SJSA1 (cell line): ENCODE results near the gene ASB2. TPM values are rescaled to one million over a fixed set of nuclear protein-coding genes. Genes with fewer than 3 reads are reported as not detected.

ENCODE experiments used
- DNase-seq, 2 experiments: peaks; one replicate each; pipeline ENCODE4 v3.0.0-alpha.2; 2015 to 2020; ENCODE audit warnings: low spot score in 2 of 2, low read depth in 1 of 2
- H3K27ac ChIP-seq: fragments of 250-450 bp; sonication (Bioruptor Pico); 2 replicates; pipeline ENCODE4 v1.5.1; 2020; ENCODE audit warnings: mild to moderate bottlenecking, moderate library complexity
- H3K27me3 ChIP-seq: fragments of 250-450 bp; sonication (Bioruptor Pico); replicated peaks from 2 replicates; pipeline ENCODE4 v1.5.1; 2020; ENCODE audit warnings: mild to moderate bottlenecking, moderate library complexity
- H3K36me3 ChIP-seq: fragments of 250-450 bp; sonication (Bioruptor Pico); 2 replicates; pipeline ENCODE4 v1.5.1; 2020; ENCODE audit warnings: mild to moderate bottlenecking
- H3K4me1 ChIP-seq: fragments of 250-450 bp; sonication (Bioruptor Pico); replicated peaks from 2 replicates; pipeline ENCODE4 v1.6.1; 2021; ENCODE audit warnings: mild to moderate bottlenecking
- H3K4me3 ChIP-seq: fragments of 250-450 bp; sonication (Bioruptor Pico); 2 replicates; pipeline ENCODE4 v1.5.1; 2020; ENCODE audit warnings: mild to moderate bottlenecking
- H3K9me3 ChIP-seq: fragments of 250-450 bp; sonication (Bioruptor Pico); replicated peaks from 2 replicates; pipeline ENCODE4 v1.5.1; 2020; ENCODE audit warnings: mild to moderate bottlenecking
- total RNA-seq: library from RNA; depleted of rRNA; stranded (reverse); fragments of >200 nt; shearing (Covaris generic); gene quantifications from 2 replicates; pipeline ENCODE4 v1.2.3, GENCODE V29; 2014; rRNA removed

The ASB2 gene
- total RNA-seq, 1 experiment from 2014 or later: 14.9 TPM

DNA sequence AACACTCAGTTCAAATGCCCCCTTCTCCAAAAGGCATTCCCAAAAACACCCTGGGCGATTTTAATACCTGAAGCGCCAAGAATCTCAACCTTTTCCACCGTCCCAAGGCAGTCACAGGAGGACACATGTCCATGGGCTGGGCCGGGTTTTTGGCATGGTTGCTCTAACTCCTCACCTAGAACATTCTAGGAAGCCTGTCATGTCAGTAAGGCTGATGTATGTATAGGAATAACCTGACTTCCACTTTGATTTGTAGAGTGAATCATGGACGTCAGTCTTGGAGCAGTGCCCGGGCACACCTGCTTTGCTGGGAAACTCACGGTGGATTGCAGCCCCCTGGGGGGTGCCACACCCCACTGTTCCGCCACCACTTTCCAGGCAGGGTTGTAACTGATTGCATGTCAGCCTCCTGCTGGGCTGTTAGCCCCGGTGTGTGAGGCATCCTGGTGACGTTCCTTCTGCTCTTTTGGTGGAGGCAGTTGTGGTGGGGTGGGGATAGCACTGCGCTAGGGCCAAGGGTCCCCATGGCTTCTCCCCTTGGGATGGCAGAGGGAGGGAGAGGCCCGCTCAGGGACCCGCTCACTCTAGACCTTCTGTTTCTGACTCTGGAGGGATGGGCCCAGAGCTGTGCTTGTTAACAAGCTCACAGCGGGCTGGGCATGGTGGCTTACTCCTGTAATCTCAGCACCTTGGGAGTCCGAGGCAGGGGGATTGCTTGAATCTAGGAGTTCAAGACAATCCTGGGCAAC lies 84.4 kb downstream of the ASB2 start:
- H3K4me1 ChIP-seq: no peaks in the 10 kb centered on the region

DNA sequence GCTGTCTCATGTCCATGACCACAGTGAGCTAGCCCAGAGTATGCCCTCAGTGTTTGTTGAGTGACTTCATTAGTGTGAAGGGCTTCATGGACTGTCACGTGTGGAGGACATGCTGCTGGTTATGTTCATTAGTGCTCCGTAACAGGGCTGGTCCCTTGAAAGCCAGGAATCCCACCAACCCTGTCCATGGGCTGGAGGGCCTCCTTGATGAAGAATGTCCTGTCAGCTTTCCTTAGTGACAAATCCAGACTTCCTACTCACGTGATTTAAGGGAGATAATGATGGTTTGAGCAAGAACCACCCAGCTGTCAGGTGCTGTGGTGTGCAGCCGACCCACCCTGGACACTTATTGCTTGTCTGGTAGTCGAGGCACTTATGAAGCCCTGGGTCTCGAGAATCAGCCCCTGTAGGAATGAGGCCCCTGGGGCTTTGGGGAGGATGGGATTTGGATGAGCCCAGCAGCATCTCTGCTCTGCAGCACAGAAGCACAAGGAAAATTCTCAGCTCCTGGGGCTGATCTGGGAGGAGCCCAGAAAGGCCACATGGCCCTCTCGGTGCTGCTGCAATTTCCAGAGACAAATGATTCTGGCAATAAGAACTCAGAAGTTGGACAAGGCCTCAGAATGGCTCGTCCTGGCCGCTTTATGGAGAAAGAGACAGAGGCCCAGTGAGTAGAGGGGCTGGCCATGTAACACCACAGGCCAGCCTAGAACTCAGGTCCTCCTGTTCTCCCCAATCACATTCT lies 86.5 kb downstream of the ASB2 start:
- Histone ChIP-seq H3K27ac (no peak overlapping the region), H3K4me1 (no peaks in the 10 kb centered on the region)
- DNase-seq: no peak

More for the DNA sequence above, 84.4 kb downstream of the ASB2 start:
- Histone ChIP-seq H3K4me3 (no peak overlapping the region), H3K27me3 (no peaks in the 10 kb centered on the region), H3K27ac (no peak overlapping the region), H3K9me3 (no peaks in the 10 kb centered on the region), H3K36me3 (no peaks in the 10 kb centered on the region)
- DNase-seq: no peak

DNA sequence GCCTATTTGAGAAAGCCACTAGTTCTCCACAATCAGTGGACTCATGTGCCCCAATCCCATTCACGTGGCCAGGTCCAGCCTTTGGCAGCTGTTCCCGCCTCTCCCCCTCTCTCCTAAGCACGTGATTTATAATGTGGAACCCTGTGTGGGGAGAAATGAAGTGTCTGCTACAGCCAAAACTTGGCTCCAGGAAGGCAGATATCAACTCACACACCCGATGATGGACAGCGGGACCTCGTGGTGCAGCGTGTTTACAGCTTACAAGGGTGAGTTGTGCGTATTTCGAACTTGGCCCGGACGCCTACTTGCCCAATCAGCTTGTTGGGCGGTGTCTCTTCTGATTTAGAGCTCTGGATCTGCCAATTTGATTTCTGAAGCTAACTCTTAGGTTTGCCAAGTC lies 87.4 kb downstream of the ASB2 start:
- H3K9me3 ChIP-seq: no peaks in the 10 kb centered on the region
- DNase-seq: no peak
- H3K4me3 ChIP-seq: no peak overlapping the region
- H3K27ac ChIP-seq: no peak overlapping the region
- no peaks in the 10 kb centered on the region for H3K36me3 ChIP-seq
- no peaks in the 10 kb centered on the region for H3K4me1 ChIP-seq
- H3K27me3 ChIP-seq: no peaks in the 10 kb centered on the region

More for the DNA sequence above, 86.5 kb downstream of the ASB2 start:
- Histone ChIP-seq H3K9me3 (no peaks in the 10 kb centered on the region), H3K4me3 (no peak overlapping the region), H3K27me3 (no peaks in the 10 kb centered on the region), H3K36me3 (no peaks in the 10 kb centered on the region)

DNA sequence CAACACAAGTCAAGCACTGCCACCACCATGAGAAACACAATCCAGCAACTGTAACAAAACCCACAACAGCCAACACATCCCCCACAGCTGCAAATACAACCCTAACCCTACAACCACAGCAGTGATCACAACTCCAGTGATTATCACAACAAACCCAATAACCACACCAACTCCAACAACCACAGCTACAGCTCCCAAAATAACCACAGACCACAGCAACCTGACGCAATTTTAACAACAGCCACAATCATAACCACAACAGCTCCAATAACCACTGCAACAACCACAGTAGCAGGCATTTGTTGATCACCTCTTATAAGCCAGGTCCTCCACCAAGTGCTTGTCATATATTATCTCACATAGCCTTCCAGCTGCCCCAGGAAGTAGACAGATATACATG lies 91.4 kb downstream of the ASB2 start:
- Histone ChIP-seq H3K27me3 (no peaks in the 10 kb centered on the region), H3K4me3 (no peak overlapping the region), H3K4me1 (no peaks in the 10 kb centered on the region), H3K36me3 (no peaks in the 10 kb centered on the region), H3K27ac (no peak overlapping the region), H3K9me3 (no peaks in the 10 kb centered on the region)
- DNase-seq: no peak

Other genes with a start within 250 kb of the ASB2 start
- gene PRIMA1, start 188.1 kb downstream of the ASB2 start, total RNA-seq: not detected in 2 replicates
- not detected in 2 replicates for gene FAM181A, start 49.2 kb downstream of the ASB2 start, total RNA-seq
- gene CCDC197, start 20.7 kb upstream of the ASB2 start, total RNA-seq: not detected in 2 replicates
- 0.81 and 1.3 TPM in 2 replicates for gene OTUB2, start 49.8 kb upstream of the ASB2 start, total RNA-seq
- 145 and 159 TPM in 2 replicates for gene DDX24, start 104.6 kb upstream of the ASB2 start, total RNA-seq
- 23.3 and 26.0 TPM in 2 replicates for gene IFI27L1, start 104.7 kb upstream of the ASB2 start, total RNA-seq
- gene IFI27, start 134.2 kb upstream of the ASB2 start, total RNA-seq: 267 and 474 TPM in 2 replicates
- 98.0 and 148 TPM in 2 replicates for gene IFI27L2, start 153.0 kb upstream of the ASB2 start, total RNA-seq
- gene PPP4R4, start 197.8 kb upstream of the ASB2 start, total RNA-seq: 0.50 and 1.00 TPM in 2 replicates